ENCODE measurements around the gene CACNA2D3.

The CACNA2D3 gene

DNA sequence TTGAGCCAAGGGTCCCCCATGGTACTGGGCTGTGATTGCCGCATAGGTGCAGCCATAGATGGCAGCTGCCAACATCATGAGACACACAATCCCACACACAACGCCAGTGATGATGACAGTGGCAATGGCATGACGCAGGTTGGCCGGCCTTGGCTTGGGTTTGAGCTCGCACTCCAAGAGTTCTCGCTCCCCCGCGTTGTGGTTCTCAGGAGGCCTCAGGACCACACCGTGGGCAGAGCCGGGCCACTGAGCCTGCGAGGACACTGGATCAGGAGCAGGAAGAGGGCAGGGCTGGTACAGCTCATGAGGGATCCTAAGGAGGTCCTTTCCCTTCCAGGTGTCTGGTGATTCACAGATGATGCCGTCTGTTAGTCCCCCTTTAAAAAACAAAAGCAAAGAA, 796.2 kb downstream of the CACNA2D3 start:
- no peak for DNase-seq (ENCODE audit: low spot score)
- Mint-ChIP-seq H3K4me1 (ENCODE audit: low read depth) (no peaks in the 10 kb centered on the region), H3K27me3 (ENCODE audit: low read depth) (no peaks in the 10 kb centered on the region), H3K27ac (no peak overlapping the region), H3K9me3 (no peaks in the 10 kb centered on the region), H3K36me3 (ENCODE audit: low read depth) (no peaks in the 10 kb centered on the region), H3K4me3 (no peak overlapping the region)

DNA sequence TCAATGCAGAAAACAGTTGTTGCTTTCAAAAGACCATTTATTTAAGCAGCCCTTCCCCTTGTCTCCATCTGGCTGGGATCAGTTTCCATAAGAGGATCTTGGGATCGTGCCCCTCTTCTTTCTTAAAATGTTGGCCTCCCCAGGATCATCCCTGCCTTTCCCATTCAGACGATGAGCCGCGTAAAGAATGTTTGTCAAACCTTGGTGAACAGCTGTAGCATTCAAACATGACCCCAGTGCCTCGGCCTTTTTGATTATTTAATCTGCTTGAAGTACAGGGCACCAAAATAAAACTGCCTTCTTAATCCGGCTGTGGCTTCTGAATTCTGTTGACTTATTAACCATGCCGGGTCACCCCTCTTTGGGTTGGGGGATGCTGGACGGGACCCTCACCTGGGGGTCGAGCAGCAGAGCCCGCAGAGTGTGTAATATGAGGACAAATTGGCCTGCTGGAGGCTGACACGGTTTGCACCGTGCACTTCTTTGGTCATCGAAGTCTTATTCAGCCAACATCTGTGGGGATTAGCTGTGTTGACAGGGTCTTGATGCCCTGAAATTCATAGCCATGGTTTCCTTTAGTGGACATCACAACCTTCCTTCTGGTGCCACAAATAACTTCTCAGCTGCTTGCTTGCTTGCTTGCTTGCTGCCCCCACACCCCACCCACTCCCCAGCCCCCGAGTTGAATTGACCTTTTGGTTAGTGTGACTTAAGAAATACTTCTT, 805.9 kb downstream of the CACNA2D3 start, which contains the start of gene LRTM1:
Gene LRTM1, minus strand, starts transcription at position 14 of the 725 bp plus-strand sequence. CDS start 148 bp downstream, outside the sequence.
- Mint-ChIP-seq H3K36me3 (ENCODE audit: low read depth) (no peaks in the 10 kb centered on the region), H3K27me3 (ENCODE audit: low read depth) (no peaks in the 10 kb centered on the region), H3K4me3 (no peak within 1 kb of the TSS), H3K27ac (no peak within 1 kb of the TSS), H3K4me1 (ENCODE audit: low read depth) (no peaks in the 10 kb centered on the region), H3K9me3 (no peaks in the 10 kb centered on the region)
- DNase-seq (ENCODE audit: low spot score), result no peak

DNA sequence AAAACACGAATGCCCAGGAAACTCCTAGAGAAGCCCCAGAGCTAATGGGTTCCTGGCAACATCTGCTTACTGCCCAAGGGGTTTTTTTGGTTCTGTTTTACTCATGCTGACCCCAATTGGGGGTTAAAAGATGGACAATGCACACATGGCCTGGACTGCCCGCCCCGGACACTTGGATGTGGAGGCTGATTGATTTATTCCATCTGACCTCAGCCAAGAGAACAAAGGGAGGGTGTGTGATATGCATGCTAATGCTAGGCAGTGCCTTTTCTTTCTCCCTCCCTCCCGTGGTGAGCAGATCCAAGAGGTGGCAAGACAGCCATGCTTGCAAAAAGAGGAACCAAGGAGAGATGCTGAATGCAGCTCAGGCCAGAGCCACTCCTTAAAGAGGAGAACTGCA, 808.8 kb downstream of the CACNA2D3 start:
- Mint-ChIP-seq H3K9me3 (no peaks in the 10 kb centered on the region), H3K4me3 (no peak overlapping the region), H3K4me1 (ENCODE audit: low read depth) (no peaks in the 10 kb centered on the region), H3K36me3 (ENCODE audit: low read depth) (no peaks in the 10 kb centered on the region), H3K27ac (no peak overlapping the region), H3K27me3 (ENCODE audit: low read depth) (no peaks in the 10 kb centered on the region)
- DNase-seq (ENCODE audit: low spot score), result no peak

DNA sequence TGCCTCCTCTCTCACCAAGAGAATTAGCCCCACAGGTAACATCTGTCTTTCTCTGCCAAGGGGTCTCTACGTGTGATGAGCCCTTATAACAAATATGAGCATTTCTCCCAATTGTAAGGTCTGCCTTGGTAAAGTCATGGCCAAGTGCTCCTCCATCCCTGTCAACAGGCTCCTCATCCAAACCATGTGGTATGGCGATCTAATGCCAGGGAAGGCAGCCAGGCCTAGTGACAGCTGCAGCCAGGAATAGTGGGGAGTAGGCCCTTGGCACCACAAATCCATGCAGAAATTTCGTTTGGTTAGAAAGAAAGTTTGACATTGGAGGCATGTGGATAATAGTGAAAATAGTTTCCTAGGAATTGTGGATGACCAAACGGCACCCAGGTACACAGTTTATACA, 810.3 kb downstream of the CACNA2D3 start:
- Mint-ChIP-seq H3K27me3 (ENCODE audit: low read depth) (no peaks in the 10 kb centered on the region), H3K36me3 (ENCODE audit: low read depth) (no peaks in the 10 kb centered on the region), H3K27ac (no peak overlapping the region), H3K4me3 (no peak overlapping the region), H3K9me3 (no peaks in the 10 kb centered on the region), H3K4me1 (ENCODE audit: low read depth) (no peaks in the 10 kb centered on the region)
- no peak for DNase-seq (ENCODE audit: low spot score)

DNA sequence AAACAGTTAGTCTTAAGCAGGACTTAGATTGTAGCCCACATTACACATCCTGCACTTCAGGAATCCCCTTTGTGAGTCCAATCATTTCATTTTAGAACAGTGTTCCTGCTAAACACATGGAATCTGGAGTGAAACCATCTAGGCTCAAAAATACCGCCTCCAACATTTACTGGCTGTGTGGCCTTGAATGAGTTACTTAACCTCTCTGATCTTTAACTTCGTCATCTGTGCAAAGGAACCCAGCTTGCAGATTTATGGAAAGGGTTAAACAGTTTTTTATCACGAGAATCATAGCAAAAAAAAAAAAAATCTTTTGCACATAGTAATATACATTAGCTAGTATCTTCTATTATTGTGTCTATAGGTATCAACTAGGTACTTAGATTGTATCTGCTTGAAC, 813.5 kb downstream of the CACNA2D3 start:
- H3K36me3 Mint-ChIP-seq (ENCODE audit: low read depth), result no peaks in the 10 kb centered on the region
- no peaks in the 10 kb centered on the region for H3K4me1 Mint-ChIP-seq (ENCODE audit: low read depth)
- no peaks in the 10 kb centered on the region for H3K9me3 Mint-ChIP-seq
- no peaks in the 10 kb centered on the region for H3K27me3 Mint-ChIP-seq (ENCODE audit: low read depth)
- DNase-seq (ENCODE audit: low spot score), result no peak
- H3K4me3 Mint-ChIP-seq, result no peak overlapping the region
- H3K27ac Mint-ChIP-seq, result no peak overlapping the region

DNA sequence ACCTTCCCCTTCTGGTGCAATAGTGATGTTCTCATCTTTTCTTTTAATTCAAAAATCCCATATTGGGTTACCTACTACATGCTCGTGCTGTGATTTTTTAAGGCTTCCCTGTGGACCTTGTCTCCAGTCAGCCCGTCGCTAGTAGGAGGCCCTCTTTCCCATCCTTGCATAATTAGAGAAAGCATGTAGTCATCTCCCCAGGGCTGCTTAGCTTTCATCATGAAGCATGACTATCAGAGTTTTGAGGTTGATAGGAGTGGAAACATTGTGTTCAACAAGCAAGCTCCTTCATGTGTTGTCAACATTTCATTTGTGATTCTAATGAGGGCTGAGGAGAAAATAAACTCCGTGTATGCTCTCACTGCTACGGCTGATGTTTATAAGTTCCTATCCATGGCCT, 814.2 kb downstream of the CACNA2D3 start:
- Mint-ChIP-seq H3K27ac (no peak overlapping the region), H3K27me3 (ENCODE audit: low read depth) (no peaks in the 10 kb centered on the region), H3K4me1 (ENCODE audit: low read depth) (no peaks in the 10 kb centered on the region), H3K9me3 (no peaks in the 10 kb centered on the region), H3K36me3 (ENCODE audit: low read depth) (no peaks in the 10 kb centered on the region), H3K4me3 (no peak overlapping the region)
- DNase-seq (ENCODE audit: low spot score), result no peak

DNA sequence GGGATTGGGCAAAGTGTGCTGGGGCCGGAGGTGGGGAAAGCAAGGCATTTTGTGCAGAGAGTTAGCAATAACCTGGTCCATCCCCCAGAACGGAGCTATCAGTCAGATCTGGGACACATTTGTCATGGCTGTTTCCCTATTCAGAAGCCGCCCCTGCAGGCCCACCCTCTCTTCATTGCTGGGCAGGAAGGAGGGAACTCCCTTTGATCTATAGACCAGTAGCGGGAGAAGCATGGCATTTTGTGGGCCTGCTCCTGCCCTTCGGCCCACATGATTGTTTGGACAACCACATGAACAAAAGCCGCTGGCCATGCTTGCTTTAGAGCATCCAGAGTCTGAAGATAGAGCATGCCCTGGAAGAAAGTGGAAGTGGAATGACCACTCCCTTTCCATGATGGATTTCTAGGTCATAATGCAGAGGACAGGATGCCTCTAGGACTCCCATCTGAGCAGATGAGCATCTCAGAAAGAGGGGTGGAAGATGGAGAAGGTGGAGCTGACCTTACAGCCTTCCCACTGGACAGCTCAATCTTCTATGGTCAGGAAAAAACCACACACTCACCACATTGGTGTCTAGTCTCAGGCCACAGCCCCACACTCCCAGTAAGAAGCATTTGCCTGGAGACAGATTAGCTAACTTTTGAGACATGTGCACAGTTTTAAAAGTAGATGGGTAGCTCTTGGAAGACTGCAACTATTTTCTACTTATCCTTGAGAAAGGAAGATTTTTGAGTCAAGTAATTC, 817.4 kb downstream of the CACNA2D3 start:
- no peak overlapping the region for H3K27ac Mint-ChIP-seq
- no peaks in the 10 kb centered on the region for H3K36me3 Mint-ChIP-seq (ENCODE audit: low read depth)
- no peaks in the 10 kb centered on the region for H3K9me3 Mint-ChIP-seq
- H3K4me1 Mint-ChIP-seq (ENCODE audit: low read depth), result no peaks in the 10 kb centered on the region
- H3K4me3 Mint-ChIP-seq, result no peak overlapping the region
- no peak for DNase-seq (ENCODE audit: low spot score)
- H3K27me3 Mint-ChIP-seq (ENCODE audit: low read depth), result no peaks in the 10 kb centered on the region

DNA sequence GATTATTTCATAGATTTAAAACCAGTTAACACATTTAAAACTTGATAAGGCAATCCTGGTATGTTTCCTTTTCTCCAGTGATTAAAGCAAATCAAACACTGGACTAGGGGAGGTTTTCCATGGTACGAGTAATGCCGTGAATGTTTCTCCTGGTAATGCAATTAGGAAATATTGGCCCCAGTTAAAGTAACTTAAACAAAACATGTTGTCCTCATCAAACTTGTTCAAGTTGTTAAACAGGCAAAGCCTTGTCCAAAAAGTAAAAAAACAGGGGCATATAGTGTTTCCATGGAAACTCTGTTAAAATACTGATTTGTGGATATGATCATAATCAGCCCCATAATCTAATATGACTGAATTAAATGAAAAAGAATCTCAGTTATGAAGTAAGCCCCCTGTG, 818.6 kb downstream of the CACNA2D3 start:
- Mint-ChIP-seq H3K27me3 (ENCODE audit: low read depth) (no peaks in the 10 kb centered on the region), H3K36me3 (ENCODE audit: low read depth) (no peaks in the 10 kb centered on the region), H3K9me3 (no peaks in the 10 kb centered on the region), H3K27ac (no peak overlapping the region), H3K4me3 (no peak overlapping the region), H3K4me1 (ENCODE audit: low read depth) (no peaks in the 10 kb centered on the region)
- no peak for DNase-seq (ENCODE audit: low spot score)

DNA sequence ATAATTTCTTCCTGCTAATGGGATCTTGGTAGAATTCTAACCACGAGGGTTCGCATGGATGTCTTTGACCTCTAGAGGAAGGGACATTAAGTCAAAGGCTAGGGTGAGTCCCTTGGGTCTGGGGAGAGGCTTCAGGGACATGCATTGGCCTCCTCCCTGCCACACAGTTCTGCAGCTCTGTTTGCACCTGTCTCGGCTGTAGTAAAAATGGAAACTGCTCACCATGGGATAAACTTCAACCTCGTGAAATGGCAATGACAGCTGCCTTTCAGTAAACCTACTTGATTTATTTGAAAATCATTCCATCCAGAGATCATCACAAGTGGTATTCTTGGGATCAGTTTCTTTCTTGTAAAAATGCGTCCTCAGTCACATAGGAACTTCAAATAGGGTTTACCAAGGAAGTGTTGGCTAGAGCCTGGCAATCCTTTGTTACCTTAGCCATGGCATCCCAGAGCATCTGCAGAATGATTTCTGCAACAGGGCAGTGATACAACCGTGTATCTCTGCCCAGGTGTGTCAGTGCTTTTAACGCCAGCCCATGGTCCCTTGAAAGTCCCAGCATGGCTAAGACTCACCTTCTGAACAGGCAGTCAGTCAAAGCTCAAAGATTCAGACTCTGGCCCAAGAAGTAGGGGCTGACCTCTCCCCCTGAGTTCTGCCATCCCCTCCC, 819.5 kb downstream of the CACNA2D3 start:
- no peak overlapping the region for H3K4me3 Mint-ChIP-seq
- H3K9me3 Mint-ChIP-seq, result no peaks in the 10 kb centered on the region
- H3K27ac Mint-ChIP-seq, result no peak overlapping the region
- no peaks in the 10 kb centered on the region for H3K4me1 Mint-ChIP-seq (ENCODE audit: low read depth)
- no peak for DNase-seq (ENCODE audit: low spot score)
- H3K27me3 Mint-ChIP-seq (ENCODE audit: low read depth), result no peaks in the 10 kb centered on the region
- no peaks in the 10 kb centered on the region for H3K36me3 Mint-ChIP-seq (ENCODE audit: low read depth)

DNA sequence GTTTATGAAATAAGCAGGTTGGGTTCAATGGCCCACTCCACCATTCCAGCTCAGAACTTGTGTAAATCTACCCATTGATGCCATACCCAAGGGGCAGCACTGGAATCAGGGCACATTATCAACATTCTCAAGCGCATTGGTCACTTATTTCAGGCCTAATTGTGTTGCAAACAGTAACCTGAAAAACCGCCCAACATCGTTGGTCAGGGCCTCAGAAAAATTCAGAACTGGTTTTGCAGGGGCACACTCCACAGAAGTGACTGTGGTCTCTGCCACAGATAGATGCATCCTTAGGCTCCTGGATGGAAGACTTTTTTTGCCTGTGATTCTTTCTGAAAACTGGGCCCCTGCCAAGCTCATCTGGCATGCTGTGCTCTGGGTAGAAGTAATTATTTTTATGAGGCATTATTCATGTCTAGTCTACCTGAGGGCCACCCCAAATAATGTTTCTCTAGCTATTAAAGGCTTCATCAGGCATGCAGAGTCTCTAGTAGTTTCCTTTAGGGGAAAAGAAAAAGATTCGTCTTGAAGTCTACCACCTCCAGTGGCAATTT, 827.2 kb downstream of the CACNA2D3 start:
- no peak for DNase-seq (ENCODE audit: low spot score)
- H3K36me3 Mint-ChIP-seq (ENCODE audit: low read depth), result no peaks in the 10 kb centered on the region
- no peak overlapping the region for H3K4me3 Mint-ChIP-seq
- no peak overlapping the region for H3K27ac Mint-ChIP-seq
- H3K9me3 Mint-ChIP-seq, result no peaks in the 10 kb centered on the region
- no peaks in the 10 kb centered on the region for H3K4me1 Mint-ChIP-seq (ENCODE audit: low read depth)
- peaks cover 2% of the 10 kb centered on the region for H3K27me3 Mint-ChIP-seq (ENCODE audit: low read depth)

DNA sequence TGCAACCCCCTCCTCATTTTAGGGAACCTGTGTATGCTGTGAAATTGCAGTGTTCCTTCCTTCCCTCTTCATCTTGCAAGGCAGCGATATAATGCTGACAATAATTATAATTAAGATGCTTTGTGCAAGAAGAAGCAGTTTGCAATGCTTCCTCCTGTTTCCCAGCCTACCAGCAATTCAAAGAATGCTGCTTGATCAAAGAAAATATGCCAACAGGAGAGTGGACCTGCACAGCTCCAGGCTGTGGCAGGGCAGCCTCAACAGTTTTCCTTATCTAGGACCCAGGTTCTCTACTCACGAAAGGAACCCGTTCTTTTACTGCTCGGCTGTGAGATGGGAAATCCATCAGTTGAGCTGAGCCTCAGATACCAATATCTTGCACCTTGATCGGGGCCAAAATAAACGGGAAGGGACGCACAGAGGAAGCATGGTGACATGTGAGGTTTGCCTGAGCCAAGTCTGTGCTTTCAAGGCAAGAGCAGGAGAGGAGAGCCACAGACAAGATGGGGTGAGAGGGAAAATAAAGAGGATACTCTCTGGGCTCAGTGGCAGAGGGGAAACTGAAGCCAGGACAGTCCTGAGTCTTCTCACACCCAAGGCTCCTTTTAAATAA, 828.1 kb downstream of the CACNA2D3 start:
- H3K9me3 Mint-ChIP-seq, result no peaks in the 10 kb centered on the region
- no peaks in the 10 kb centered on the region for H3K36me3 Mint-ChIP-seq (ENCODE audit: low read depth)

DNA sequence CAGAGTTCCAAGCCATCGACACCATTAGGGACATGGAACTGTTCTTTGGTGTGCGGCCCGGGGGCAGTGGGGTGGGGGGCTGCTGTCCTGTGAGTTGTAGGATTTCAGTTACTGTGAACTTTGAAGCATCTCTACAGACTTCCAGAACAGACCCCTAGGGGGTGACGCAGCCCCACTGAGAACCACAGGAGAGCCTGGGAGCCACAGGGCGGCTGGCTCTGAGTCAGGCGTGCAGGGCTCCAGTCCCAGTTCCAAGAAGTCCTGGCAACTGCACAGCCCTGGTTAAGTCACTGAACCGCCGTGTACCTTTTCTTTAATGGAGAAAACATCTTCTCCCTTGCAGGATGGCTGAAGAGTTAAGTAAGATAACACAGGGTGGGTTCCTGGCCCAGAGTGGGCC, 829.1 kb downstream of the CACNA2D3 start:
- Mint-ChIP-seq H3K9me3 (no peaks in the 10 kb centered on the region), H3K4me1 (ENCODE audit: low read depth) (no peaks in the 10 kb centered on the region), H3K27ac (no peak overlapping the region), H3K4me3 (no peak overlapping the region), H3K36me3 (ENCODE audit: low read depth) (no peaks in the 10 kb centered on the region), H3K27me3 (ENCODE audit: low read depth) (peaks cover 2% of the 10 kb centered on the region)
- DNase-seq (ENCODE audit: low spot score), result no peak

More for the DNA sequence above, 828.1 kb downstream of the CACNA2D3 start:
- Mint-ChIP-seq H3K4me1 (ENCODE audit: low read depth) (no peaks in the 10 kb centered on the region), H3K27me3 (ENCODE audit: low read depth) (peaks cover 2% of the 10 kb centered on the region), H3K27ac (no peak overlapping the region), H3K4me3 (no peak overlapping the region)
- DNase-seq (ENCODE audit: low spot score), result no peak

DNA sequence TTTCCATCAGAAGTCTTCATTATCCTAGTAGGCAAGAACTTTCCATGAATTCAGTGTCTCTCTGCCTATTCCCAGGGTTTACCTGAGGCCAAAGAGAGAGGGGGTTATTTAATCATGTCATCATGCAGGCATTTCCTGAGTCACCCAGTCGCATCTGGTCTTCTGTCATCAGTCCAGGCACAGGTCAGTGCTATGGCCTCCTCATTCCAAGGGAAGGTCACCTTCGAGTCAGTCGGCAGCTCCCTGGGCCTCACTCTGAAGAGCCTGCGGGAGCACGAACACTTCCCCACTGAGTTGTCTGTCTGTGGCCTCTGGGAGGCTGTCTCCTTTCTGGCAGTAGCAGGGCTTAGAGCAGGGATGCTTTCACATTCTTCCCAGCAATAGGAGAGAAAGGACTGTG, 831.7 kb downstream of the CACNA2D3 start:
- H3K36me3 Mint-ChIP-seq (ENCODE audit: low read depth), result no peaks in the 10 kb centered on the region
- H3K9me3 Mint-ChIP-seq, result no peaks in the 10 kb centered on the region
- H3K4me1 Mint-ChIP-seq (ENCODE audit: low read depth), result no peaks in the 10 kb centered on the region
- no peak overlapping the region for H3K27ac Mint-ChIP-seq
- H3K4me3 Mint-ChIP-seq, result no peak overlapping the region
- no peak for DNase-seq (ENCODE audit: low spot score)
- H3K27me3 Mint-ChIP-seq (ENCODE audit: low read depth), result no peaks in the 10 kb centered on the region

DNA sequence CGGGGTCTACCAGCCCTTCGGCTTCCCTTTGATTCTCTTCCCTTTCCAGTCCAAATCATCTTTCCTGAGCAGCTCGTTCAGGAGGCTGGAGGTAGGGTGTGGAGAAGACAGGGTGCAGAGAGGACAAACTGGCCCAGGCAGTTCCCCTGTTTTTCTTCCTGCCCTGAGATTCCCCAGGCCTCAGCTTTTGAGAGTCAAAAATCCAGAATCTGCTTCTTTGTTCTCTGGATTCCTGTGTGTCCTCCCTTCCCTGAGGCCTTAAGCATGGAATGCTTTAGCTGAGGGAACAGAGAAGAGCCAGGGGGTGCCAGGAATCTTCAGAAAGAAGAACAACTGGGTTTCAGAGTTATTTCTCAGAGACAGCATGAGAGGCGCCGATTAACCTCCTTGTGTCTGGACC, 832.2 kb downstream of the CACNA2D3 start:
- Mint-ChIP-seq H3K4me3 (no peak overlapping the region), H3K4me1 (ENCODE audit: low read depth) (no peaks in the 10 kb centered on the region), H3K9me3 (no peaks in the 10 kb centered on the region), H3K36me3 (ENCODE audit: low read depth) (no peaks in the 10 kb centered on the region), H3K27ac (no peak overlapping the region), H3K27me3 (ENCODE audit: low read depth) (no peaks in the 10 kb centered on the region)
- no peak for DNase-seq (ENCODE audit: low spot score)
